T-cell (primary cell): ENCODE measurements around the gene ZCCHC14. TPM values are rescaled to one million over a fixed set of nuclear protein-coding genes. Genes with fewer than 3 reads are reported as not detected.
"Not testable (repeated sequence)": the region's sequence is repeated elsewhere in the genome, so short reads cannot be mapped to it uniquely, and the experiment has no call there.

ENCODE experiments used
- ATAC-seq, 4 experiments: fragments of 200-7000 bp in 3 of 4; fragments of 150-1000 bp in 1 of 4; cut with Tn5 transposase; replicated peaks in 1 of 4; 1 replicate in 3 of 4; 2 replicates in 1 of 4; pipeline ENCODE4 v1.10.0; 2021; ENCODE audit warnings: moderate library complexity in 3 of 4, mild to moderate bottlenecking in 2 of 4, moderate number of reproducible peaks in 1 of 4
- CTCF ChIA-PET, 2 donors: fragments of 300-600 bp; sonication (Branson Sonifier 250); formaldehyde crosslinking; loops; one replicate each; lab custom pipeline; 2022; ENCODE audit warnings: antibody characterized with exemption in 2 of 2; lab: Charles Lee
- POLR2A ChIA-PET, 2 donors: fragments of 300-600 bp; sonication (Branson Sonifier 250); formaldehyde crosslinking; loops; one replicate each; lab custom pipeline; 2022; ENCODE audit warnings: antibody characterized with exemption in 2 of 2; lab: Charles Lee
- DNase-seq, 35 experiments: peaks; one replicate each; pipeline versions ENCODE4 v3.0.0 to v3.0.0-alpha.2; 2013 to 2023
- H3K27ac ChIP-seq: one replicate; pipeline ENCODE4 v1.5.1; 2013; ENCODE audit warnings: low read length
- H3K27me3 ChIP-seq, 2 experiments: replicated peaks in 1 of 2; 1 replicate in 1 of 2; 2 replicates in 1 of 2; pipeline versions ENCODE4 v1.6.1 to v1.7.0; 2013; ENCODE audit warnings: low read length in 1 of 2, mixed read lengths in 1 of 2; ENCODE audit not compliant: control insufficient read depth in 2 of 2, insufficient read depth in 2 of 2; ENCODE audit errors: extremely low read depth in 1 of 2
- H3K36me3 ChIP-seq, 2 donors: 1 replicate in 1 of 2; 2 replicates in 1 of 2; pipeline versions ENCODE4 v1.6.1 to v1.7.0; 2013; ENCODE audit warnings: low read length in 1 of 2; ENCODE audit not compliant: control insufficient read depth in 2 of 2, insufficient read depth in 1 of 2; ENCODE audit errors: extremely low read depth in 1 of 2
- H3K4me1 ChIP-seq, 2 experiments: 1 replicate in 1 of 2; 2 replicates in 1 of 2; pipeline versions ENCODE4 v1.6.1 to v1.7.0; 2013; ENCODE audit warnings: low read length in 2 of 2, mixed read lengths in 1 of 2; ENCODE audit not compliant: insufficient read depth in 2 of 2, control insufficient read depth in 1 of 2; ENCODE audit errors: extremely low read depth in 1 of 2
- H3K4me3 ChIP-seq, 2 donors: 1 replicate in 1 of 2; 2 replicates in 1 of 2; pipeline versions ENCODE4 v1.5.1 to v1.7.0; 2013; ENCODE audit warnings: mild to moderate bottlenecking in 2 of 2, low read length in 1 of 2, moderate library complexity in 1 of 2; ENCODE audit not compliant: control insufficient read depth in 1 of 2; ENCODE audit errors: extremely low read depth in 1 of 2
- H3K9me3 ChIP-seq: 2 replicates; pipeline ENCODE4 v1.7.0; 2013
- H3K27ac Mint-ChIP-seq, 2 donors: one replicate each; pipeline ENCODE4 v1.8.0; 2020 to 2021; ENCODE audit warnings: mild to moderate bottlenecking in 2 of 2, mixed read lengths in 2 of 2
- H3K27me3 Mint-ChIP-seq, 2 donors: one replicate each; pipeline ENCODE4 v1.8.0; 2021 to 2022; ENCODE audit warnings: mixed read lengths in 2 of 2
- H3K36me3 Mint-ChIP-seq: one replicate; pipeline ENCODE4 v1.8.0; 2021; ENCODE audit warnings: mixed read lengths
- H3K4me1 Mint-ChIP-seq, 3 donors: one replicate each; pipeline ENCODE4 v1.8.0; 2020 to 2022; ENCODE audit warnings: mixed read lengths in 3 of 3, mild to moderate bottlenecking in 1 of 3
- H3K4me3 Mint-ChIP-seq, 3 donors: one replicate each; pipeline ENCODE4 v1.8.0; 2020 to 2022; ENCODE audit warnings: mild to moderate bottlenecking in 3 of 3, mixed read lengths in 3 of 3, moderate library complexity in 3 of 3
- H3K9me3 Mint-ChIP-seq, 3 donors: one replicate each; pipeline ENCODE4 v1.8.0; 2020 to 2022; ENCODE audit warnings: mixed read lengths in 3 of 3
- WGBS: methylation state at CpG from one replicate; pipeline ENCODE4 v1.1.5; 2013; ENCODE audit warnings: missing lambda C conversion rate; ENCODE audit not compliant: insufficient coverage; 5-methylcytosine and 5-hydroxymethylcytosine counted together
- total RNA-seq, 35 experiments: library from RNA in 6 of 35; stranded (reverse) in 6 of 35; fragments of 120-200 nt in 1 of 35; gene quantifications; one replicate each; pipeline versions ENCODE4 v1.2.1 to v1.2.4 and lab custom pipeline; 2013 to 2026

The ZCCHC14 gene
- total RNA-seq, 5 donors from 2014 or later (not counting 1 experiment from before 2014, with no cell fraction given): 23.7 to 32.6 (median 27.3) TPM

DNA sequence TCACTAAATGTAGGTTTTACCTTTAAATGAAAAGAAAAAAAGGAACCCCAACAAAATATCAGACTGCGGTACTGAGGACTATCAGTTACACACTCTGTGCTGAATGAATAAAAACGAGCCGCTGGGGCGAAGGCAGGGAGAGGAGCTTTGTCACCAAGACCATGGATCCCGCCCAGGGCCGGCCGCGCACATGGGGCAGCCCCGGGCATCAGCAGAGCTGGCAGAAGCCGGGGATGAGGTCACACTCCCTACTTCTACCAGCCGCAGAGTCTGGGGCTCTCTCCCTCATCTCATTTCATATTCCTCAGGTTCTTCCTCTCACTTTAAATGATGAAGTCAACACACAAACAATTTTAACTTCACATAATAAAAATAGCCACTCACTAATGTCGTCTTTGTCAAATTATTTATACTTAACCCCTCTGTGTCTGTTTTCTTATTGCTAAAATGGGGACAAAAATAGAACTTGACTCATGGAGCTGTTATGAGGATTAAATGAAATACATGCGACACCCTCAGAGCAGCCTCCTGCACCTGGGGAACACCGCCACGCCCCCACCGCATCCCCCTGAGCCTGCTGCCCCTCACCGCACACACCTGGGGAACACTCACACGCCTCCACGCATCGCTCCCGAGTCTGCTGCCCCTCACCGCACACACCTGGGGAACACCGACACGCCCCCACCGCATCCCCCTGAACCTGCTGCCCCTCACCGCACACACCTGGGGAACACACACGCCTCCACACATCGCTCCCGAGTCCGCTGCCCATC, 15.4 kb downstream of the ZCCHC14 start:
- H3K4me3 ChIP-seq, H3K9me3 Mint-ChIP-seq, H3K9me3 ChIP-seq, H3K4me3 Mint-ChIP-seq, CTCF ChIA-PET, POLR2A ChIA-PET, H3K27me3 Mint-ChIP-seq, ATAC-seq, H3K4me1 ChIP-seq, DNase-seq, H3K27ac Mint-ChIP-seq, H3K27me3 ChIP-seq, H3K27ac ChIP-seq: not testable (repeated sequence)
- peaks cover 0 to 12% of the 10 kb centered on the region in 2 donors for H3K36me3 ChIP-seq
- Mint-ChIP-seq H3K4me1 (peaks cover 52 to 65% (median 55%) of the 10 kb centered on the region in 3 donors), H3K36me3 (peaks cover 31% of the 10 kb centered on the region)
- 91% methylated on average over 19 of the region's 30 CpGs for WGBS

DNA sequence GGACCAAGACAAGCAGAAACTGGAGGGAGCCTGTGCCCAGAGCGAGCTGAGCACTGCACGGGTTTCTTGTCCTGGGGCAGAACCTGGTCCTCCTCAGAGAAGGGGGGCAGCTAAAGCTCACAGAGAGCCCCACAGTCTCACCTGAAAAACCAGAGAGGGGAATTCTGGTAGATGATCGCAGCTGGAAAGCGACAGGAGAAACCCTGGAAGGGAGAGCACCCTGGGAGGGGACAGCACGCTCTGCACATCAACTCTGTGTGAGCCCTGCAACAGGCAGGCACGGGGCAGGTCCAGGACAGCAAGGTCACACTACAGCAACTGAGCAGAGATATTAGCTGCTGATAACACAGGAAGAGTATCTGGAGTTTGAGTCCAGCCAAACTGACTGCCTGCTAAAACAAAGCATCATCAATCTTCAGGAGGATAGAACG, 18.2 kb downstream of the ZCCHC14 start:
- H3K27me3 Mint-ChIP-seq: no peaks in the 10 kb centered on the region
- Histone ChIP-seq H3K36me3 (peaks cover 0 to 8% of the 10 kb centered on the region in 2 donors), H3K27me3 (no peaks in the 10 kb centered on the region), H3K9me3 (no peaks in the 10 kb centered on the region), H3K27ac (no peak overlapping the region), H3K4me3 (no peak overlapping the region), H3K4me1 (peaks cover 0 to 6% of the 10 kb centered on the region in 2 experiments)
- ATAC-seq: no peak
- no peak overlapping the region for H3K4me3 Mint-ChIP-seq
- no peak overlapping the region for H3K27ac Mint-ChIP-seq
- ChIA-PET POLR2A (no interaction called here), CTCF (interaction anchor here in 1 of 2 donors (0.6 kb wide), 1 partner anchor 290 kb away, joined by 4 read pairs; no protein-coding TSS in a partner anchor)
- peaks cover 47 to 57% (median 53%) of the 10 kb centered on the region in 3 donors for H3K4me1 Mint-ChIP-seq
- 100% methylated on average over 3 of the region's 7 CpGs for WGBS
- DNase-seq: no peak
- peaks cover 18% of the 10 kb centered on the region for H3K36me3 Mint-ChIP-seq
- H3K9me3 Mint-ChIP-seq: no peaks in the 10 kb centered on the region

DNA sequence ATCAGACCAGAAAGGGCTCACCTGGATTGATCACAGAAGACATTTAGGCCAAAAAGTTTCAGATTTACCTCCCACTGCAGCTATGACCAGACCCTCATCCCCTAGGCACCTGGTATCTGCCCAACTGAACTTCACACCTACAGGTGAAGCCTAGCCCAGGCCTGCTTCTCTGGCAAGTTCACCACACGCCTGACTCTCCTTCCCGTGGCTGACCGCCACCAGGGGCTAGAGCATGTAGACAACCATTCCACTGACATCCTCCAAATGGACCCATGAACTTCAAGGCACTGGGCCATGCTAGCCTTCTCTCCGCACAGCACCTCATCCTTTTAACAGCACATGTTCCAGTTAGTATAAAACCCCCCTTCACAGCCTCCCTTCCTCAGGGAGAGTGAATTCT, 18.8 kb downstream of the ZCCHC14 start:
- Histone ChIP-seq H3K4me1 (peaks cover 0 to 6% of the 10 kb centered on the region in 2 experiments), H3K27ac (no peak overlapping the region), H3K4me3 (no peak overlapping the region), H3K36me3 (peaks cover 0 to 8% of the 10 kb centered on the region in 2 donors), H3K9me3 (no peaks in the 10 kb centered on the region), H3K27me3 (no peaks in the 10 kb centered on the region)
- no peak overlapping the region for H3K27ac Mint-ChIP-seq
- no peak for ATAC-seq
- H3K27me3 Mint-ChIP-seq: no peaks in the 10 kb centered on the region
- H3K9me3 Mint-ChIP-seq: no peaks in the 10 kb centered on the region
- POLR2A ChIA-PET: no interaction called here
- 90% methylated on average over 3 of the region's 4 CpGs for WGBS
- H3K4me3 Mint-ChIP-seq: no peak overlapping the region
- no peak for DNase-seq
- CTCF ChIA-PET: interaction anchor here in 1 of 2 donors (0.6 kb wide), 1 partner anchor 291 kb away, joined by 4 read pairs; no protein-coding TSS in a partner anchor
- H3K36me3 Mint-ChIP-seq: peaks cover 18% of the 10 kb centered on the region
- H3K4me1 Mint-ChIP-seq: peaks cover 48 to 57% (median 53%) of the 10 kb centered on the region in 3 donors

DNA sequence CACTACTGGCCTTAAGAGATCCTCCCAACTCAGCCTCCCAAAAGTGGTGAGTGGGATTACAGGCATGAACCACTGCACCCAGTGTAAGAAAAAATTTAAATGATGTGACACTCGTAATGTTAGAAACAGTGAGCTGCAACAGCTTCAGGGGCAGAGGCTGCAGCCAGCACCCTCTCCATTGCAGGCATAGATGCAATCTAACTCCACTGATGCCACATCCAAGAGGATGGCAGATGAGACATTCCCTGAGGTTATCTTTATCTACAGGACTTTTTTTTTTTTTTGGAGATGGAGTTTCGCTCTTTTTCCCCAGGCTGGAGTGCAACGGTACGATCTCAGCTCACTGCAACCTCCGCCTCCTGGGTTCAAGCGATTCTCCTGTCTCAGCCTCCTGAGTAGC, 19.9 kb downstream of the ZCCHC14 start:
- Mint-ChIP-seq H3K27me3 (no peaks in the 10 kb centered on the region), H3K4me1 (peaks cover 50 to 55% (median 50%) of the 10 kb centered on the region in 3 donors), H3K36me3 (peaks cover 16% of the 10 kb centered on the region), H3K27ac (no peak overlapping the region), H3K9me3 (no peaks in the 10 kb centered on the region), H3K4me3 (no peak overlapping the region)
- no peak for DNase-seq
- POLR2A ChIA-PET: no interaction called here
- Histone ChIP-seq H3K9me3 (no peaks in the 10 kb centered on the region), H3K4me3 (no peak overlapping the region), H3K27ac (no peak overlapping the region), H3K4me1 (peaks cover 0 to 6% of the 10 kb centered on the region in 2 experiments), H3K36me3 (peaks cover 0 to 8% of the 10 kb centered on the region in 2 donors), H3K27me3 (no peaks in the 10 kb centered on the region)
- CTCF ChIA-PET: no interaction called here
- WGBS: no CpG with 5 or more reads among the region's 6 CpGs
- no peak for ATAC-seq

- CTCF ChIA-PET: no interaction called here
- Histone ChIP-seq H3K36me3 (peaks cover 0 to 8% of the 10 kb centered on the region in 2 donors), H3K4me1 (peaks cover 0 to 6% of the 10 kb centered on the region in 2 experiments), H3K4me3 (no peak overlapping the region), H3K27ac (no peak overlapping the region), H3K27me3 (no peaks in the 10 kb centered on the region), H3K9me3 (no peaks in the 10 kb centered on the region)
- Mint-ChIP-seq H3K36me3 (peaks cover 15% of the 10 kb centered on the region), H3K27me3 (no peaks in the 10 kb centered on the region), H3K4me1 (peaks cover 44 to 51% (median 47%) of the 10 kb centered on the region in 3 donors), H3K27ac (no peak overlapping the region), H3K9me3 (no peaks in the 10 kb centered on the region), H3K4me3 (no peak overlapping the region)
- POLR2A ChIA-PET: no interaction called here
- ATAC-seq (no peak), DNase-seq (no peak)
- 90% methylated on average over 19 of the region's 22 CpGs for WGBS
Observed at GRCh38 chr16:87472142-87472778, 20.6 kb downstream of the ZCCHC14 start.

DNA sequence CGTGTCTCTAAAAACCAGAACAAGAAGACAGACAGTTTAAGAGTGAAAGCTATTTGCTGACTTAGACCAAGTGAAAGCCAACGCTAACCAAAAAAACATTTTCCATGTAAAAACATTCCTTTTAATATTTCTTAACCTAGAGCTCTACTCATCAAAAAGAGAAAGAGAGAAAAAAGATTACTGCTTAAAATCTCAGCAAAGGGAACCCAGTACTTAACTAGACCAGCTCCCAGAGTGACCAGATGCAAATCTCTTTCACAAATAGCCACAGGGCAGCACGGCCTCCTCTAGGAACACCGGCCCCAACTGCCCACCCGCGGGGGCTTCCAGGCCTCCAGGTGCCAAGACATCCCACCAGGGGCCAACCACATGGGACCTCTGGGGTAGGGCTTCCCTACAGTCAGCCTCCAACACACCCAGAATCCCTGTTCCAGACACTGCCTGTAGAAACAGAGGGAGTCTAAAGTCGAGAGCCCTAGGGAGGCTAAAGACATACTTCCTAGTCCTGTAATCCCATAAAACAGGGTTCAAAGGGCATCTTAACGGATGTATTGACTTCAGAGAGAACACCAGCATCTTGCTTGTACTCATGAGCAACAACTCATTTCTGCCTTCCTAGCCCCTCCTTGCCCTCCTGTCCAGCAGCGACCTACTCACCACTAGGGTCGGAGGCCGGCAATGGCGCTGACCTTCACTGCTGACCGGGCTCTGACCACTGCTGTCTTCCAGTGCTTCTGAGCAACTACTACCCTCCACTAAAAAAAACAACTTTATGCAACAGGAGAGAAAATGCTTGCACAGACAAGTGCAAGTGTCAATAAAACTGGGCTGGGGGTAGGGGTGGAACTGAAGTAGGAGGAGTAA, 21.3 kb downstream of the ZCCHC14 start:
- H3K4me3 ChIP-seq: no peak overlapping the region
- ATAC-seq (no peak), DNase-seq (no peak)
- H3K27me3 ChIP-seq: no peaks in the 10 kb centered on the region
- WGBS: 80% methylated on average over 7 of the region's 13 CpGs
- peaks cover 44 to 58% (median 52%) of the 10 kb centered on the region in 3 donors for H3K4me1 Mint-ChIP-seq
- H3K27me3 Mint-ChIP-seq: no peaks in the 10 kb centered on the region
- no peaks in the 10 kb centered on the region for H3K9me3 ChIP-seq
- no peak overlapping the region for H3K4me3 Mint-ChIP-seq
- peaks cover 0 to 8% of the 10 kb centered on the region in 2 donors for H3K36me3 ChIP-seq
- peaks cover 15% of the 10 kb centered on the region for H3K36me3 Mint-ChIP-seq
- no peaks in the 10 kb centered on the region for H3K9me3 Mint-ChIP-seq
- peaks cover 0 to 6% of the 10 kb centered on the region in 2 experiments for H3K4me1 ChIP-seq
- ChIA-PET CTCF (no interaction called here), POLR2A (no interaction called here)
- H3K27ac ChIP-seq: no peak overlapping the region
- H3K27ac Mint-ChIP-seq: no peak overlapping the region
